ENCODE data around the gene SYTL5.

Gene SYTL5

DNA sequence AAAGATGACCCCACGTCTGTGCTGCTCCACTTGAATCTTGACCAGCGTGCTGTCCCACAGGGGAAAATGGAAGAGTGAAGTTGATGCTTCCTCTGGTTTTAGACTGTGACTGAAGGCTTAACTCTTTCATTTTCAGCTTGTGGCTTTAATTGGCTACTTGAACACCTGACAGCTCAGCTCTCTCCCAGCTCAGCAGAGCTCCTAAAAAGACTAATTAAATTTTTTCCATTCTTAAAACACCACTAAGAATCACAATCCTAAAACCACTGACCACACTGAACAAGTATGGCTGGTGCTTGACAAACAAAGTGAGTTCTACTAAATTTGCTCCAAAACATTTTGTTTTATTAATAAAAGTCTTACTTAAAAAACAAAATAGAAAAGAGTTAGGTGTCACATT is 142.7 kb downstream of the SYTL5 start:
- DNase-seq (ENCODE audit: low spot score), result no peak

DNA sequence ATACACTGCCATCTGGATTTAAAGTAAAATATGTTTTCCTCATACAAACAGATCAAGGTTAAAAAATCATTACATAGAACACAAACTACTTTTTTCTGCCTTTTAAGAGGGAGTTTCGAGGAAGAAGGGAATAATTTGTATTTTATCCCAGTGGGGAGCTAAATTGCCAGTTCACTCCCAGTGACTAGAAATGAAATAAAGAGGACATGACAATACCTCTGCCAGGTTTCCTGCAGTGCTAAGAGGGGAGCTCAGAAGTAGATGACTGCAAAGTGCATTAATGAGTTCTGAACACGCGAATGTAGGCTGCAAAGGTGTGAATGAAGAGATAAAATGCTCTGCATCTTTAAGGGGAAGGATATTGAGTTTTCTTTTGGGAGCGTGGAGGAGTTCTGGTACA is 144.6 kb downstream of the SYTL5 start:
- DNase-seq (ENCODE audit: low spot score), result no peak

DNA sequence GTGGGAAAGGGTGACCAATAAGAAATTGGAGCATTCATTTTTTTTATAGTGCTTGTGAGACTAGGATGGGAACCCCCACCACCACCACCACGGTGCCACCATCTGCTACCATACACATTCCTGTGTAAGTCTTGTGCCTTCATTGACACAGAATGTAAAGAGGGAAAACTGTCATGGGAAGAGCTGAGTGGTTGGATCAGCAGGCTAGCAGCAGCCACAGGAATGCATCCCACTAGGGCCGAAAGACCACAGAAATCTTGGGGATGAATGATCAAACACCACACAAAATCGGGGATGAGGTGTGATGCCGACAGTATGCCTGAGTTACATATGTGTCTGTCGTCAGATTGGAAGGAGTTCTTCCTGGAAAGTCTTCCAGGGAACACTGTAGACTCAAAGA is 145.1 kb downstream of the SYTL5 start:
- DNase-seq (ENCODE audit: low spot score), result no peak

DNA sequence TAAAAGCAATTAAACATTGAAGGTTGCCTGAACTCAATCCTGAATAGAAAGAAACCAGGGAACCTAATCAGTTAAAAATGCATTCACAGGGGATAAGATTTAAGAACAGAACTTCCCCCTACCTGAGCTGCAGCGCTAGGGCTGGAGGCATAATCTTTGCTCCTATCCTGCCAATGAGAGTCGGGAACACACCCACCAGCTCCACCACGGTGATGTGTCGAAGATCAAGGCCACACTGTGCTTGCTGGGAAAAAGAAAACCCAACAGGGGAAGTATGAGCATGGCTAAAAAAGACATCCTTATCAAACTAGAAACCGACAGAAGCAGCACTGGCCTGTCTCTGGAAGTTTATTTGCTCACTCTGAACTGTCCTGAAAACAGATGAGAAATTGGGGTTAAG is 148.0 kb downstream of the SYTL5 start:
- DNase-seq (ENCODE audit: low spot score), result no peak

DNA sequence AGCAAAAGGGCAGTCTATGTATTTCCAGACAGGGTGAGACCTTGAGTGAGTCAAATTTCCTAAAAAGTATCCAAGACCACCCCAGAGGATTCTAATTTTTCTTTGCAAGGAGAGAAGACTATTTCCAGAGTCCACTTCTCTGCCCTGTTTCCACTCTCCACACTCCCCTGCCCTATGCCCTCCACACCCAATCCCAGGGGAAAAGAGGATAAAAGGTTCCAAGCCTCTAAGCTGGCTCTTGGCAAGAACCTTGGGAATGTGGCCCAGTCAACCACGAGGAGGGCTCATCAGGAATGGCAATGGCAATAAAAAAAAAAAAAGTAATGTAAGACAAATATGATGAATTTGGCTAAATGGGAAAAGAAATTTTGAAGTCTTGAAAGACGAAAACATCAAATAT is 148.5 kb downstream of the SYTL5 start:
- DNase-seq (ENCODE audit: low spot score), result no peak

DNA sequence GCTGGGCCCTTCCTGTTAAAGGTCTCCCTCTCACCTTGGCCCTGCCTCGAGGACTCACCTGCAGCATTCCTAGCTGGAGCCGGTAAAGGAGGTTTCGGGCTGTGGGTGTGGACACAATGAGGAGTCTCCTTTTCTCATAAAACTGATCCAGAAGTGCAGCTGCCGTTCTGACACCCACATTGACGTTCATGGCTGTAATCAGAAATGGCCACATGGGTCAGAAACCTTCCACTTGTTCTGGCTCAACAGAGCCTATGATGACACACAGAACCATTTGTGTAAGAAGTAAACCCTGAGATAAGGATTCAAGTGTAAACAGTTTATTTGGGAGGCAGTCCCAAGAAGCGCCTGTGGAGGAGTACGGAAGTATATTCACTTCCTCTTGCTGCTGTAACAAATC is 150.5 kb downstream of the SYTL5 start:
- DNase-seq (ENCODE audit: low spot score), result no peak

GRCh38 chrX:38163193-38163592 is 156.8 kb downstream of the SYTL5 start:
- DNase-seq (ENCODE audit: low spot score), result no peak

- DNase-seq (ENCODE audit: low spot score), result no peak
These were observed 158.7 kb downstream of the SYTL5 start for GRCh38 chrX:38165023-38165422.

DNA sequence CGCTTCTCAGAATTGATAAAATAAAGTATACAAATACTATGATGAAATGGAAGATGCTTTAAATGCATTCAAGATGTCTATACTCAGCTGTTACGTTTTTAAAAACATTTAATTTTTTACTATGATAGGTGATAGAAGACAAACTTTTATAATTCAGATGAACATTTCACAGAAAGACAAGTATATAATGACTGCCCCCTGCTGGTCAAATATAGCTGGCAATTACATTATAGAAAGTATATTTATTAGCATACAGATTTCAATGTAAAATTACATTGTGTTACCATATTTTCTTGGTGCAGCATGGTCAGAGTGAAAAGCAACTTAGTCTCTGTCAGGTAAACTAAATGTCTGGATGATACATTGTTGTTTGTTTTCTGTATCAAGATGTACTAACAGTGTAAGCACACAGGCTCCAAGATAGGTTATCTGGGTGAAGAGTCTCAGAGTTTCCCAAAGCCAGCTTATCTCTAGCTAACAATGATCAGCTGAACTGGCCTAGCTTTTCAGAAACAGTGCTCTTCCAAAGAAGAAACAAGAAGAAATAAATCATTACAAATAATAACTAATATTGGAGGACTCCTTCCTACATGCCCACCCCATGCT is 160.2 kb downstream of the SYTL5 start:
- DNase-seq (ENCODE audit: low spot score), result no peak

- DNase-seq (ENCODE audit: low spot score), result no peak
These were observed 164.2 kb downstream of the SYTL5 start for GRCh38 chrX:38170556-38170955.

DNA sequence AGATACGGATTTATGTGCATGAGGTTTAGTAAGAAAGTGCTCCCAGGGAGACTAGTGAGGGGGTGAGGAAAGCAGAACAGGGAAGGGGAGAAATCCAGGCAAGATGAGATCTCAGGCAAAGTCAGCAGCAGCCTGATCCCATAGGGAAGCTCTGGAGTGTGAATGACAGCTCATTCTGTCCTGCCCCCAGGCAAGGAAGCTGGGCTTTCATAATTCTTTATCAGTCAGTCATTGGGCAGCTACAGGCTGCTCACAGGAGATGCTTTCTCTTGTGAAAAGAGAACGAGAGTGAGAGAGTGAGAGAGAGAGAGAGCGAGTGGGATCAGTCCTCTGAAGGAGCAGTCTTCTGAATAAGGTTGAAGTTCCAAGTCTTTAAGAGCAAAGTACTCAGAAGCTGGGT is 166.2 kb downstream of the SYTL5 start:
- no peak for DNase-seq (ENCODE audit: low spot score)

DNA sequence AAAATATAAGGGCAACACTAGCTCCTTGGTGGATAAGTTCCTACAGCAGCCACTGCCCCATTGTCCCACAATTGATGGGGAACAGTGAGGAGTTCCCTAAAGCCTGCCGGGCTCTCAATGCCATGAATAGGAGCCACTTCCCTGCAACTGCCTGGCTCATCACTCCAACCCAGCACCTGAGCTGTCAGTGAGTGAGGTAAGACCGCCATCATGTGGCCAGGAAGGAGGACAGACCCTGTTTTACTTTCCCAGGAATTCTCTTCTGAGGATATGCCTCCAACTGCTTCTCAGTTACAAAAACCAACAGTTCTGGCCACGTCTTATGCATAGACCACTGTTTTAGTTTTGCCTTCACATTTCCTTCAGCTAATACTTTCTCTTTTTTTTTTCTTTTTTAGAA is 168.8 kb downstream of the SYTL5 start:
- DNase-seq (ENCODE audit: low spot score), result peak; percentile 19

- DNase-seq (ENCODE audit: low spot score), result no peak
These were observed 172.0 kb downstream of the SYTL5 start for GRCh38 chrX:38178396-38178795.
